Activated CD4-positive, CD25-positive, alpha-beta regulatory T cell treated with anti-CD3 and anti-CD28 coated beads, Interleukin-2, amount 50 U/mL, for 24 hours (primary cell): Measurements from ENCODE around the gene CBR4.
"Not testable (repeated sequence)": the region's sequence is repeated elsewhere in the genome, so short reads cannot be mapped to it uniquely, and the experiment has no call there.

Experiments
- ATAC-seq, 2 donors: fragments of 150-1000 bp; cut with Tn5 transposase; one replicate each; pipeline ENCODE4 v1.10.0; 2021; ENCODE audit warnings: mild to moderate bottlenecking in 1 of 2, moderate library complexity in 1 of 2

CBR4 gene

GRCh38 chr4:168992952-168993482 lies 17.0 kb downstream of the CBR4 start:
- ATAC-seq = not testable (repeated sequence)

- ATAC-seq = no peak
Measured at GRCh38 chr4:168981942-168982341, 28.1 kb downstream of the CBR4 start.

GRCh38 chr4:168981460-168981859 lies 28.6 kb downstream of the CBR4 start:
- no peak for ATAC-seq

GRCh38 chr4:168979338-168979737 lies 30.7 kb downstream of the CBR4 start:
- ATAC-seq = no peak

- ATAC-seq = no peak
Measured at GRCh38 chr4:168978001-168978700, 31.9 kb downstream of the CBR4 start.

GRCh38 chr4:168972596-168972995 lies 37.5 kb downstream of the CBR4 start:
- ATAC-seq = no peak

- no peak for ATAC-seq
Measured at GRCh38 chr4:168960716-168961115, 49.3 kb downstream of the CBR4 start.

- ATAC-seq = no peak
Measured at GRCh38 chr4:168955674-168956073, 54.4 kb downstream of the CBR4 start.

- ATAC-seq = not testable (repeated sequence)
Measured at GRCh38 chr4:168952821-168953246, 57.2 kb downstream of the CBR4 start.

- no peak for ATAC-seq
Measured at GRCh38 chr4:168945291-168945690, 64.8 kb downstream of the CBR4 start.

- no peak for ATAC-seq
Measured at GRCh38 chr4:168942985-168943384, 67.1 kb downstream of the CBR4 start.
